DOHH2 (cell line): ENCODE data around the gene CEP131.

ENCODE experiments used
- EZH2phosphoT487 ChIP-seq: fragments of 200-600 bp; sonication (generic); IDR thresholded peaks from 2 replicates; pipeline ENCODE4 v1.6.1; 2017; ENCODE audit warnings: borderline replicate concordance, mild to moderate bottlenecking, antibody characterized with exemption, low read length, moderate library complexity, mixed read lengths
- TF ChIP-seq, protein P1 (sequence below): fragments of 200-600 bp; sonication (generic); IDR thresholded peaks from one replicate; pipeline ENCODE4 v1.5.1; 2014; ENCODE audit warnings: antibody characterized with exemption, mild to moderate bottlenecking, low read depth, low read length; ENCODE audit not compliant: poor library complexity, severe bottlenecking

- TF ChIP-seq, protein P1, sequence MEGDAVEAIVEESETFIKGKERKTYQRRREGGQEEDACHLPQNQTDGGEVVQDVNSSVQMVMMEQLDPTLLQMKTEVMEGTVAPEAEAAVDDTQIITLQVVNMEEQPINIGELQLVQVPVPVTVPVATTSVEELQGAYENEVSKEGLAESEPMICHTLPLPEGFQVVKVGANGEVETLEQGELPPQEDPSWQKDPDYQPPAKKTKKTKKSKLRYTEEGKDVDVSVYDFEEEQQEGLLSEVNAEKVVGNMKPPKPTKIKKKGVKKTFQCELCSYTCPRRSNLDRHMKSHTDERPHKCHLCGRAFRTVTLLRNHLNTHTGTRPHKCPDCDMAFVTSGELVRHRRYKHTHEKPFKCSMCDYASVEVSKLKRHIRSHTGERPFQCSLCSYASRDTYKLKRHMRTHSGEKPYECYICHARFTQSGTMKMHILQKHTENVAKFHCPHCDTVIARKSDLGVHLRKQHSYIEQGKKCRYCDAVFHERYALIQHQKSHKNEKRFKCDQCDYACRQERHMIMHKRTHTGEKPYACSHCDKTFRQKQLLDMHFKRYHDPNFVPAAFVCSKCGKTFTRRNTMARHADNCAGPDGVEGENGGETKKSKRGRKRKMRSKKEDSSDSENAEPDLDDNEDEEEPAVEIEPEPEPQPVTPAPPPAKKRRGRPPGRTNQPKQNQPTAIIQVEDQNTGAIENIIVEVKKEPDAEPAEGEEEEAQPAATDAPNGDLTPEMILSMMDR: no peak
- TF ChIP-seq EZH2phosphoT487: no peak
Observed at GRCh38 chr17:81247339-81247990, 24.7 kb upstream of the CEP131 start.
